HG03095 (cell line): ENCODE data around the gene CKS1B.

Source experiments
- ATAC-seq: cut with Tn5 transposase; IDR thresholded peaks from one replicate; pipeline ENCODE4 v1.9.1; 2021; ENCODE audit warnings: moderate library complexity; ENCODE audit not compliant: unreplicated experiment

The CKS1B gene

GRCh38 chr1:154974102-154974807 lies at the start of gene CKS1B:
CKS1B (plus strand) TSS chr1:154974681; CDS start chr1:154974746, 65 bp downstream.
- peak; percentile 68 for ATAC-seq

DNA sequence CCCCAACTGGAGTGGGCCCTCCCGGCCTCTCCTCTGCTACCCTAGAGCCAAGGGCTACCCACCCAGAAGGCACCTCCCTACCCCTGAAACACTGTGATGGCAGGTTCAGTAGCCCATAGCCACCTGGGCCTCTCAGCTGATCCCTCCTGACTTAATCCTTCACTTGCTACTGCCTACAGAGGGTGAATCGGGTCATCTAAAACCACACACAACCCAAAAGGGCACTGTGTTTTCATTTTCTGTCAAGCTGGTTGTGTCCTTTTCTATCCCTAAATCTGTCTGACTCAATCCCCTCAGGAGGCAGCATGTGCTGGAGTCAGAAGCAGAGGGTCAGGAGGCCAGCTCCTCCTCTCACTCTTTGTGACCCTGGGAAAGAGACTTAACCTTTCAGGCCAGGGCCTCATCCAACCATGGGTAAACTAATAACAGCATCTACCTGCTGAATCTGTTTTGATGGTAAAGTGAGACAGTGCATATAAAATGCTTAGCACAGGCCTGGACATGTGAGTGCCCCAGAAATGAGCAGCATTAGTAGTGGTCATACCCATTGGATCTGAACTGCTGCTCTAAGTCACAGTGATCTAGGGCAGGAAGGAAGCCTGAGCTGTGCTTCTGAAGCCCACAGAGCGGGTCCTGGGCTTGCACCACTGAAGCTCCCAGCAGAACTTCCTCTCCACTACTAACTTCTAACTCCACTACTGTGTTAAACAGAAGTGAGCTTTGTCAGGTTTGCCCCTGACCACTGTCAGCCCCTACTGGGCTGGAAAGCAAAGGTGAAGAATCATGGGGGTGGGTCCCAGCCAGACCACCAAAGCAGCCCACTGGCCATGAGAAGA lies 48.9 kb upstream of the CKS1B start:
- ATAC-seq = no peak

- no peak for ATAC-seq
Measured at GRCh38 chr1:154926201-154926600, 48.3 kb upstream of the CKS1B start.

GRCh38 chr1:154931940-154932487 lies 42.5 kb upstream of the CKS1B start:
- ATAC-seq = no peak

GRCh38 chr1:154934358-154934948 lies 40.0 kb upstream of the CKS1B start:
- no peak for ATAC-seq

DNA sequence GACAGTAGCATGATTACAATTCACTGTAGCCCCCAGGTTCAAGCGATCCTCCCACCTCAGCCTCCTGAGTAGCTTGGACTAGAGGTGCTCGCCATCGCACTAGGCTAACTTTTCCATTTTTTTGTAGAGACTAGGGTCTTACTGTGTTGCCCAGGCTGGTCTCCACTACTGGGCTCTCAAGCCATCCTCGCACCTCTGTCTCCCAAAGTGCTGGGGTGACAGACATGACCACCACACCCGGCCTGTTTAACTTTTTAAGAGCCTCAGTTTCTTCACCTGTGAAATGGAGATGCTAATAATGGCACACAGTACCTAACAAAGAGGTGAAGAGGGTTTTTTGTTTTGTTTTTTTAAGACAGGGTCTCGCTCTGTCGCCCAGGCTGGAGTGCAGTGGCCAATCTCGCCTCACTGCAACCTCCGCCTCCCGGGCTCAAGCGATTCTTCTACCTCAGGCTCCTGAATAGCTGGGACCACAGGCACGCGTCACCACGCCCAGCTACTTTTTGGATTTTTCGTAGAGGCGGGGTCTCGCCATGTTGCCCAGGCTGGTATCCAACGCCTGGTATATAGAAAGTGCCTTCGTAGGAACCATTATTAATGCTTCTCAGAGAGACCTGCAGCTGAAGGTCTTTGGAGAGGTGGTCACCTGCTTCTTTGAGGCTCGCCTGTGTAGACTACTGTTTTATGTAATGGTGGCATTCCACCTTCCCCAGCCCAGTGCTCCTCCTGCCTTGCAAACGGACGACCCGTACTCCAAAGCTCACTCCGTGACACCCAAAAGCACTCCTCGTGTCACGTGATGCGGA lies 38.5 kb upstream of the CKS1B start:
- ATAC-seq = no peak

DNA sequence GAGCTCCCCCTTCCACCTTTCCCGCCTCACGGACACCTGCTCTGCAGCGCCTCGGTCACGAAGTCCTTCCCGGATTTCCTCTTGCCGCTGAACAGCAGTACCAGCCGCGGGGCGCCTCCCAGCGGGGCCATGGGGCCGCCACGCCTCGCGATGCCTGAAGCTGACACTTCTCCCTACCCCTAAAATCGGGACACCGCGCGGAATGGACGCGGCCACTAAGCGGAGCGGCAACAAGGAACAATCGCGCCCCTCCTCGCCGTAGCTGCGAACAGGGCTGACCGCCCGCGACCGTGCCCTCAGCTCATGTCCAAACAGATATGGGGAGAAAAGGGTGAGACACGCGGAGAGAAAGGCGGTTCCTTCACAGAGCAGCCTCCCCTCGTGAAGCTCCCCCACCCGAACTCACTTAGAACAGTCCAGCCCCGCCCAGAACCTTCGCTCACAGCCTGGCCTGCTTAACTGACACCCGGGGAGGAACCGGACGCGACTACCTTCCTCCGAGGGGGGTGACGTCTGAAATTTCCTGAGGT lies 37.9 kb upstream of the CKS1B start, which contains the start of gene PMVK:
PMVK (minus strand) TSS at position 165 of the 530 bp plus-strand sequence; CDS start at position 131, 34 bp downstream.
- ATAC-seq = peak; percentile 49

DNA sequence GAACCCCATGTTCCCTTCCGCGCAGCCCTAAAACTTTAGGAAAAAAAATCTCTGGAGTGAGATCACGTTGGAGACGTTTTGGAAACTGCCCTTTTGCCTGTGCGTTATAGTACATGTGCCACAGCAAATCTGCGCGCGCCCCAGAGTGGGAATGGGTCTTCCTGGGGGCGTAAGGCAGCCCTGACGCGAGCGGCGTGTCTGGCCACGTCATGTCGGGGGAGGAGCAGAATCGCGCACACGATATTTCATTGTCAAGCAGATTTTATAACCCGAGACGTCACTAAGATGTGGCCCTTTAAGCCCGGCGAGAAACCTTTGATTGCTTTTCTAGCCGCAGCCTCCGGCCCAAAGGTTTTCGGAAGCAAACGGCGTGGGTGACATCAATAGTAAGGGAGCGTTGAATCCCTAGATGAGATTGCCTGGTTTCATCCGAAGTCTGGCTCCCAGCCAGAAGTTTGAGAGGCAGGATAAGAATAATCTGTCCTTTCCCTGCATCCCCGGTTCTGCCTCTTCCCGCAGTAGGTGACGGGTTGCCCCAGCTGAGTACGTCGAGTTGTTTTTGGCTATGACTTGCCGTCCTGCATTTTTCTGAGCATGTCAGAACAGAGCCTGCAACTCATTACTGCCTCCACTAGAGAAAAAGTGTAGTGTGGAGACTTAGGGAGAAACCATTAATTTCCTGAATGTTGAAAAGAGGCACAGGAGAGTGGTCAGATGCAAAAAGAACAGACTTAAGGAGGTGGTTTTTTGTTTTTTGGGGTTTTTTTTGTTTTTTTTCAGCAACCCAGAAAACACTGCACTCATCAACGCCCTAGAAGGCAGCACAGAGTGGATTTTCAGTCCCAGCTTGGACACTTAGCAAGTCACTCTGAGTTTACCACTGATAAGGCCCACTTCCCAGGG lies 37.1 kb upstream of the CKS1B start:
- ATAC-seq = peak; percentile 47

- ATAC-seq = no peak
Measured at GRCh38 chr1:154937988-154938386, 36.5 kb upstream of the CKS1B start.

GRCh38 chr1:154938604-154939399 lies 35.7 kb upstream of the CKS1B start:
- no peak for ATAC-seq

DNA sequence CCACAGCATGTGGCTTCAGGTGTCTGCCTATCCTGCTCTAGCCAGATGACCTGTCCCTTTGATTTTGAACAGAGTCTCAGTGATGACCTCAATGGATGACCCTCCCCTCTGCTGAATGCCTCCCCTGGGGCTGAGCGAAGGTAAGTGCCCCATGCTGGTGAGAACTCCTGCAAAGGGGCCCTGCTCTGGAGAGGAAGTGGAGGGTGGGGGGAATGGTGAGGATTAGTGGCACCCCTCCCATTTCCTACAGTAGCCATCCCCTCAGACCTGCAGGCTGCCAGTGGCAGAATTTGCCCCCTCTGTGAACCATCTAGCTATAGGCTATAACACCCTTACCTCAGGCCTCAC lies 34.3 kb upstream of the CKS1B start:
- ATAC-seq = no peak

- no peak for ATAC-seq
Measured at GRCh38 chr1:154940651-154941194, 33.8 kb upstream of the CKS1B start.

- no peak for ATAC-seq
Measured at GRCh38 chr1:154941333-154942013, 33.0 kb upstream of the CKS1B start.

DNA sequence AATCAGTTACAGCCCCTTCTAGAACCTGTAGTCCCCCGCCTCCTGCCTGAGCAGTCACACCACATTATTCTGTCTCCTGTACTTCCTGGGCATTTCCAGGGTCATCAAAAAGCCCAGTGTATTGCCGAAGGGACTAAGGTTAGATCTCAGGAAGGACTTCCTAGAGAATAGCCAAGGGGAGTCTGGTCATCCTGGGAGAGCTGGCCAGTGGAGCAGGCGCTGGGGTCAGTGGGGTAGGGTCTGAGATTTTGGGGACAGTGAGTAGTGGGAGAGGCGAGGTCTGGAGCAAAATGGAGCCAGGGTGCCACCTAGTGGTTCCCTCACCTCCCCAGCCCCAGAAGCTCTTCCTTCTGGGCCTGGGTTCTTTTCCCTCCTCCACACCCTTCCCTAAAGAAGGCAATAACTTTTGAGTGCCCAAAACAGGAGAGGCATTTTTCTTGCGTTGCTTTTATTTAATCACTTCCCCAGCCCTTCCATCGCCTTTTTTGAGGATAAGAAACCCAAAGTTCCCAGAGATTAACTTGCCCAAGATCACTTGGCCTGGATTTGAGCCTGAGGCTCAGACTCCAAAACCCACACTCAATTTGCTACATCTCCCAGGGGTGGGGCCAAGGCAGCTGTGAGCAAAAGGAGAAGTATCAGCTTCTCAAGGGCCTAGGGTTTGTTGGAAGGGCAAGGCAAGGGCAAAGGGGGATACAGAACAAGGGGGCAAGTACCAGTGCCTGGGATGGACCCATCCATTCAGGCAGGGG lies 30.7 kb upstream of the CKS1B start:
- no peak for ATAC-seq

- ATAC-seq = no peak
Measured at GRCh38 chr1:154944401-154945159, 29.9 kb upstream of the CKS1B start.
